ENCODE measurements around the gene CPN2. TPM values are rescaled to one million over a fixed set of nuclear protein-coding genes. Genes with fewer than 3 reads are reported as not detected.

Gene CPN2
- total and polyA plus RNA-seq, 4 donors = not detected

GRCh38 chr3:194379231-194379630 is 28.1 kb upstream of the CPN2 start:
- DNase-seq = no peak

DNA sequence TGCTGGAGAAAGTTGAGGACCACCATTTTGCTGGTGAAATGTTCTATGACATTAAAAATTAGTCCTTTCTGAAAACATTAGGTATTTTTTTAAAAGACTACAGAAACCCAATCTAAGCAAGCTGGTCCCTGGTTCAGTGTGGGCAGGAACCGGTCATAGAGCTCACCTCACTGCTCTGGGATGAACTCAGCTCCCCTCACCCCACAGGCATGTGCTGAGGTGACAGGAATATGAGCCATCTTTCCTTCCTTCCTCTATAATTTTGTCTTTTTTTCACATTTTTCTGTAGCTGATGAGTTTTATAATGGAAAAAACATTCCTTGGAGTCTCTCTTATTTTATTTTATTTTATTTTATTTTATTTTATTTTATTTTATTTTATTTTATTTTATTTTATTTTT is 26.6 kb upstream of the CPN2 start:
- no peaks in the 10 kb centered on the region for H3K36me3 ChIP-seq (ENCODE audit: control insufficient read depth in 4 of 4, insufficient read depth in 4 of 4, low read length in 4 of 4)
- ATAC-seq (ENCODE audit: insufficient read depth, low FRiP score) = no peak
- H3K4me1 ChIP-seq (ENCODE audit: control insufficient read depth in 5 of 5, insufficient read depth in 5 of 5, low read length in 5 of 5) = peaks cover 0 to 4% (median 0%) of the 10 kb centered on the region in 5 donors
- H3K27me3 ChIP-seq (ENCODE audit: control insufficient read depth in 3 of 3, insufficient read depth in 3 of 3, low read length in 2 of 3) = peaks cover 0 to 10% (median 0%) of the 10 kb centered on the region in 3 donors
- DNase-seq = no peak
- TF ChIP-seq, protein P1, sequence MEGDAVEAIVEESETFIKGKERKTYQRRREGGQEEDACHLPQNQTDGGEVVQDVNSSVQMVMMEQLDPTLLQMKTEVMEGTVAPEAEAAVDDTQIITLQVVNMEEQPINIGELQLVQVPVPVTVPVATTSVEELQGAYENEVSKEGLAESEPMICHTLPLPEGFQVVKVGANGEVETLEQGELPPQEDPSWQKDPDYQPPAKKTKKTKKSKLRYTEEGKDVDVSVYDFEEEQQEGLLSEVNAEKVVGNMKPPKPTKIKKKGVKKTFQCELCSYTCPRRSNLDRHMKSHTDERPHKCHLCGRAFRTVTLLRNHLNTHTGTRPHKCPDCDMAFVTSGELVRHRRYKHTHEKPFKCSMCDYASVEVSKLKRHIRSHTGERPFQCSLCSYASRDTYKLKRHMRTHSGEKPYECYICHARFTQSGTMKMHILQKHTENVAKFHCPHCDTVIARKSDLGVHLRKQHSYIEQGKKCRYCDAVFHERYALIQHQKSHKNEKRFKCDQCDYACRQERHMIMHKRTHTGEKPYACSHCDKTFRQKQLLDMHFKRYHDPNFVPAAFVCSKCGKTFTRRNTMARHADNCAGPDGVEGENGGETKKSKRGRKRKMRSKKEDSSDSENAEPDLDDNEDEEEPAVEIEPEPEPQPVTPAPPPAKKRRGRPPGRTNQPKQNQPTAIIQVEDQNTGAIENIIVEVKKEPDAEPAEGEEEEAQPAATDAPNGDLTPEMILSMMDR (IDR thresholded peaks at IDR 0.05; ENCODE audit: control extremely low read depth, extremely low read depth) = no peak
- no peaks in the 10 kb centered on the region for H3K9me3 ChIP-seq (ENCODE audit: control insufficient read depth in 4 of 4, insufficient read depth in 3 of 4, low read length in 3 of 4)
- H3K9ac ChIP-seq (ENCODE audit: insufficient read depth in 1 of 2, low read length in 2 of 2) = no peak overlapping the region
- H3K27ac ChIP-seq (ENCODE audit: low read depth in 1 of 2, low read length in 1 of 2) = no peak overlapping the region
- no peak overlapping the region for H3K4me3 ChIP-seq
- 80 to 96% methylated on average over 1 of the region's 1 CpG for WGBS, 2 donors

More at GRCh38 chr3:194379231-194379630, 28.1 kb upstream of the CPN2 start:
- TF ChIP-seq, protein P1 (IDR thresholded peaks at IDR 0.05; ENCODE audit: control extremely low read depth, extremely low read depth) = no peak
- peaks cover 0 to 3% (median 0%) of the 10 kb centered on the region in 5 donors for H3K4me1 ChIP-seq (ENCODE audit: control insufficient read depth in 5 of 5, insufficient read depth in 5 of 5, low read length in 5 of 5)
- no peak overlapping the region for H3K27ac ChIP-seq (ENCODE audit: low read depth in 1 of 2, low read length in 1 of 2)
- H3K27me3 ChIP-seq (ENCODE audit: control insufficient read depth in 3 of 3, insufficient read depth in 3 of 3, low read length in 2 of 3) = peaks cover 0 to 10% (median 0%) of the 10 kb centered on the region in 3 donors
- H3K9ac ChIP-seq (ENCODE audit: insufficient read depth in 1 of 2, low read length in 2 of 2) = no peak overlapping the region
- no peak overlapping the region for H3K4me3 ChIP-seq
- WGBS, 2 donors = 92 to 95% methylated on average over 5 to 6 of the region's 6 CpGs
- ATAC-seq (ENCODE audit: insufficient read depth, low FRiP score) = no peak
- no peaks in the 10 kb centered on the region for H3K9me3 ChIP-seq (ENCODE audit: control insufficient read depth in 4 of 4, insufficient read depth in 3 of 4, low read length in 3 of 4)
- no peaks in the 10 kb centered on the region for H3K36me3 ChIP-seq (ENCODE audit: control insufficient read depth in 4 of 4, insufficient read depth in 4 of 4, low read length in 4 of 4)

- Histone ChIP-seq H3K9me3 (ENCODE audit: control insufficient read depth in 4 of 4, insufficient read depth in 3 of 4, low read length in 3 of 4) (no peaks in the 10 kb centered on the region), H3K36me3 (ENCODE audit: control insufficient read depth in 4 of 4, insufficient read depth in 4 of 4, low read length in 4 of 4) (no peaks in the 10 kb centered on the region), H3K27ac (ENCODE audit: low read depth in 1 of 2, low read length in 1 of 2) (no peak overlapping the region), H3K9ac (ENCODE audit: insufficient read depth in 1 of 2, low read length in 2 of 2) (no peak overlapping the region), H3K4me3 (no peak overlapping the region), H3K27me3 (ENCODE audit: control insufficient read depth in 3 of 3, insufficient read depth in 3 of 3, low read length in 2 of 3) (peaks cover 0 to 9% (median 0%) of the 10 kb centered on the region in 3 donors), H3K4me1 (ENCODE audit: control insufficient read depth in 5 of 5, insufficient read depth in 5 of 5, low read length in 5 of 5) (peaks cover 0 to 4% (median 0%) of the 10 kb centered on the region in 5 donors)
- WGBS, 2 donors = 83 to 92% methylated on average over 10 of the region's 10 CpGs
- ATAC-seq (ENCODE audit: insufficient read depth, low FRiP score) (no peak), DNase-seq (no peak)
- TF ChIP-seq, protein P1 (IDR thresholded peaks at IDR 0.05; ENCODE audit: control extremely low read depth, extremely low read depth) = no peak
Observed at GRCh38 chr3:194376241-194376560, 25.1 kb upstream of the CPN2 start.

Measured in lung (tissue), 12 donors.